Measurements from ENCODE around the gene TNRC18.

TNRC18 gene

DNA sequence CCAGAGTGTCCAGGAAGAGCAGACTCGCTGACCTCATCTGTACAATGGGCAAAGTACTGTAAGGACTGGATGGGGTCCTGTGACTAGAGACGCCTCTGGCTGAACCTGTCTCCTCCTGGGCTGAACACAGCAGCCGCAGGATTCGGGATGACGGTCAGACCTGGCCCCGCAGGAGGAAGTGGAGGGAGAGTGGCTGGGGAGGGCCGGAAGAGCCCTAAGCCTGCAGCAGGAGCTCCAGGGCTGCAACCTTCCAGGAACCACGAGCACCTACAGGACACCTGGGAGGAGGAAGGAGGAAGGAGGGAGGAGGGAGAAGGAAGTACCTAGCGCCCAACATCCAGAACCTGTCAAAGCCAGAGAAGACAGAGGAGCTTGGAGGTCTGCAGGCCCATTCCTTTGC, 30.3 kb downstream of the TNRC18 start:
- TF ChIP-seq CREB1 (IDR thresholded peaks at IDR 0.05; ENCODE audit: low read depth), result no peak
- no peak for TF ChIP-seq EGR1 (IDR thresholded peaks at IDR 0.05)
- TF ChIP-seq NFIC (IDR thresholded peaks at IDR 0.05), result no peak

DNA sequence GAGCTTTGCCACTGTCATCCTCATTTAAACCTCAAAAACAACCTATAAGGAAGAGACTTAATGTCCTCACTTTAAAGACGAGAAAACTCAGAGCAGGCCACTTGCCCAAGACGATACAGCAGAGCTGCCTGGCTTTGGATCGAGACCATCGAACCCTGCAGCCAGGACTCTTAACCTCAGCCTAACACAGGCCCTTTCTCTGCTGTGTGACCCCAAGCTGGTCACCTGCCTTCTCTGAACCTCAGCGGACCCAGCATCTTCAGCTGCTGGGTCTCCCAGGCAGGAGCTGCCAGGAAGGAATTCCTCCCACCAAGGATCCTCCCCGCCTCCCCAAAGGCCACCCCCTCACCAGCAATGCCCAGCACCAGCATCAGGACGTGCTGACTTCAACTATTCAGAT, 32.7 kb downstream of the TNRC18 start:
- TF ChIP-seq TAF1 (IDR thresholded peaks at IDR 0.05; ENCODE audit: low read depth) (no peak), ZBTB7A (IDR thresholded peaks at IDR 0.05; ENCODE audit: low read depth) (no peak), EGR1 (IDR thresholded peaks at IDR 0.05) (no peak), MAX (IDR thresholded peaks at IDR 0.05) (no peak), TEAD4 (IDR thresholded peaks at IDR 0.05) (no peak), RAD21 (IDR thresholded peaks at IDR 0.05; ENCODE audit: low read depth) (no peak), TCF12 (IDR thresholded peaks at IDR 0.05; ENCODE audit: low read depth) (no peak)
- TF ChIP-seq, protein P1, sequence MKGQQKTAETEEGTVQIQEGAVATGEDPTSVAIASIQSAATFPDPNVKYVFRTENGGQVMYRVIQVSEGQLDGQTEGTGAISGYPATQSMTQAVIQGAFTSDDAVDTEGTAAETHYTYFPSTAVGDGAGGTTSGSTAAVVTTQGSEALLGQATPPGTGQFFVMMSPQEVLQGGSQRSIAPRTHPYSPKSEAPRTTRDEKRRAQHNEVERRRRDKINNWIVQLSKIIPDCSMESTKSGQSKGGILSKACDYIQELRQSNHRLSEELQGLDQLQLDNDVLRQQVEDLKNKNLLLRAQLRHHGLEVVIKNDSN (IDR thresholded peaks at IDR 0.05), result no peak

GRCh38 chr7:5388905-5389433, 34.7 kb downstream of the TNRC18 start:
- no peak for TF ChIP-seq NFIC (IDR thresholded peaks at IDR 0.05)
- TF ChIP-seq FOXM1 (IDR thresholded peaks at IDR 0.05; ENCODE audit: borderline replicate concordance, low read depth), result no peak
- no peak for TF ChIP-seq TAF1 (IDR thresholded peaks at IDR 0.05; ENCODE audit: low read depth)
- TF ChIP-seq EGR1 (IDR thresholded peaks at IDR 0.05), result no peak
- TF ChIP-seq, protein P2, sequence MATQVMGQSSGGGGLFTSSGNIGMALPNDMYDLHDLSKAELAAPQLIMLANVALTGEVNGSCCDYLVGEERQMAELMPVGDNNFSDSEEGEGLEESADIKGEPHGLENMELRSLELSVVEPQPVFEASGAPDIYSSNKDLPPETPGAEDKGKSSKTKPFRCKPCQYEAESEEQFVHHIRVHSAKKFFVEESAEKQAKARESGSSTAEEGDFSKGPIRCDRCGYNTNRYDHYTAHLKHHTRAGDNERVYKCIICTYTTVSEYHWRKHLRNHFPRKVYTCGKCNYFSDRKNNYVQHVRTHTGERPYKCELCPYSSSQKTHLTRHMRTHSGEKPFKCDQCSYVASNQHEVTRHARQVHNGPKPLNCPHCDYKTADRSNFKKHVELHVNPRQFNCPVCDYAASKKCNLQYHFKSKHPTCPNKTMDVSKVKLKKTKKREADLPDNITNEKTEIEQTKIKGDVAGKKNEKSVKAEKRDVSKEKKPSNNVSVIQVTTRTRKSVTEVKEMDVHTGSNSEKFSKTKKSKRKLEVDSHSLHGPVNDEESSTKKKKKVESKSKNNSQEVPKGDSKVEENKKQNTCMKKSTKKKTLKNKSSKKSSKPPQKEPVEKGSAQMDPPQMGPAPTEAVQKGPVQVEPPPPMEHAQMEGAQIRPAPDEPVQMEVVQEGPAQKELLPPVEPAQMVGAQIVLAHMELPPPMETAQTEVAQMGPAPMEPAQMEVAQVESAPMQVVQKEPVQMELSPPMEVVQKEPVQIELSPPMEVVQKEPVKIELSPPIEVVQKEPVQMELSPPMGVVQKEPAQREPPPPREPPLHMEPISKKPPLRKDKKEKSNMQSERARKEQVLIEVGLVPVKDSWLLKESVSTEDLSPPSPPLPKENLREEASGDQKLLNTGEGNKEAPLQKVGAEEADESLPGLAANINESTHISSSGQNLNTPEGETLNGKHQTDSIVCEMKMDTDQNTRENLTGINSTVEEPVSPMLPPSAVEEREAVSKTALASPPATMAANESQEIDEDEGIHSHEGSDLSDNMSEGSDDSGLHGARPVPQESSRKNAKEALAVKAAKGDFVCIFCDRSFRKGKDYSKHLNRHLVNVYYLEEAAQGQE (IDR thresholded peaks at IDR 0.05; ENCODE audit: low read depth), result no peak
- no peak for TF ChIP-seq MAX (IDR thresholded peaks at IDR 0.05)
- TF ChIP-seq YY1 (IDR thresholded peaks at IDR 0.05; ENCODE audit: low read depth), result no peak

GRCh38 chr7:5388273-5388901, 35.2 kb downstream of the TNRC18 start:
- no peak for TF ChIP-seq FOXM1 (IDR thresholded peaks at IDR 0.05; ENCODE audit: borderline replicate concordance, low read depth)
- no peak for TF ChIP-seq CEBPB (IDR thresholded peaks at IDR 0.05)
- no peak for TF ChIP-seq EP300 (IDR thresholded peaks at IDR 0.05; ENCODE audit: borderline replicate concordance)
- TF ChIP-seq, protein P2 (IDR thresholded peaks at IDR 0.05; ENCODE audit: low read depth), result no peak
- TF ChIP-seq NFIC (IDR thresholded peaks at IDR 0.05), result no peak
- no peak for TF ChIP-seq TCF12 (IDR thresholded peaks at IDR 0.05; ENCODE audit: low read depth)
- TF ChIP-seq CREB1 (IDR thresholded peaks at IDR 0.05; ENCODE audit: low read depth), result no peak
- no peak for TF ChIP-seq MAX (IDR thresholded peaks at IDR 0.05)
- TF ChIP-seq ZBTB7A (IDR thresholded peaks at IDR 0.05; ENCODE audit: low read depth), result no peak
- no peak for TF ChIP-seq RAD21 (IDR thresholded peaks at IDR 0.05; ENCODE audit: low read depth)
- no peak for TF ChIP-seq TAF1 (IDR thresholded peaks at IDR 0.05; ENCODE audit: low read depth)
- TF ChIP-seq YY1 (IDR thresholded peaks at IDR 0.05; ENCODE audit: low read depth), result no peak
- TF ChIP-seq, protein P1 (IDR thresholded peaks at IDR 0.05), result no peak
- TF ChIP-seq EGR1 (IDR thresholded peaks at IDR 0.05), result no peak

DNA sequence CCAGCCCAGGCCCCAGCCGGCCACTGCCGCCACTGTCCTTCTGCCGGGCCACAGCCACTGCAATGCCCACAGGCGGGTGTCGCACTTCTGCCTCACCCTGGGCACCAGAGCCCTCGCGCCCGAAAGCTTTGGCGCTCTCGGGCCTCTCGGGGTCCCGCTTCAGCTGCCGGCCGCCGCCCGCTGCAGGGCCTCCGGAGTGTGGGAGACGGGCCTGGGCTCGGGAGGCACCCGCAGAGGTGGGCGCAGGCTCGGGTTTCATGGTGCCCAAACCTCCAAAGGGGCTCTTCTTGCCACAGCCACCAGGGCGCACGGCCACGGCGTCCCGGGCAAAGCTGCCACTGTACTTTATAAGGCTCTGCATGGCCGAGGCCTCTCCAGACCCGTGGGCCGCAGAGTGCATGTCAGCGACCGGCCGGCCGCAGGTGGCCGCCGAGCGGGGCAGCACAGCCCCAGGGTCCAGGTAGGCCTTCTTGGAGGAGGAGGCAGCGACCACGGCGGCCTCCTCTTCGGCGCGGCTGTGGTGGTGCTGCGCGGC, 35.9 kb downstream of the TNRC18 start:
- TF ChIP-seq ZBTB7A (IDR thresholded peaks at IDR 0.05; ENCODE audit: low read depth), result no peak
- TF ChIP-seq RAD21 (IDR thresholded peaks at IDR 0.05; ENCODE audit: low read depth), result no peak
- no peak for TF ChIP-seq MAX (IDR thresholded peaks at IDR 0.05)
- no peak for TF ChIP-seq CREB1 (IDR thresholded peaks at IDR 0.05; ENCODE audit: low read depth)
- TF ChIP-seq EP300 (IDR thresholded peaks at IDR 0.05; ENCODE audit: borderline replicate concordance), result no peak
- no peak for TF ChIP-seq FOXM1 (IDR thresholded peaks at IDR 0.05; ENCODE audit: borderline replicate concordance, low read depth)
- TF ChIP-seq NFIC (IDR thresholded peaks at IDR 0.05), result no peak
- TF ChIP-seq CEBPB (IDR thresholded peaks at IDR 0.05), result no peak
- TF ChIP-seq TCF12 (IDR thresholded peaks at IDR 0.05; ENCODE audit: low read depth), result no peak
- TF ChIP-seq, protein P1 (IDR thresholded peaks at IDR 0.05), result no peak
- TF ChIP-seq YY1 (IDR thresholded peaks at IDR 0.05; ENCODE audit: low read depth), result no peak
- TF ChIP-seq TAF1 (IDR thresholded peaks at IDR 0.05; ENCODE audit: low read depth), result no peak
- no peak for TF ChIP-seq EGR1 (IDR thresholded peaks at IDR 0.05)
- TF ChIP-seq TEAD4 (IDR thresholded peaks at IDR 0.05), result no peak
- TF ChIP-seq, protein P2 (IDR thresholded peaks at IDR 0.05; ENCODE audit: low read depth), result no peak

Measured in Ishikawa (cell line).